ENCODE results near the gene NELFCD.
"Not testable (repeated sequence)": the region's sequence is repeated elsewhere in the genome, so short reads cannot be mapped to it uniquely, and the experiment has no call there.

Gene NELFCD

GRCh38 chr20:58973866-58974265 lies 7.2 kb upstream of the NELFCD start:
- DNase-seq (ENCODE audit: low read depth) = no peak

GRCh38 chr20:58975353-58975752 lies 5.7 kb upstream of the NELFCD start:
- no peak for DNase-seq (ENCODE audit: low read depth)

GRCh38 chr20:58976061-58976730 lies 4.9 kb upstream of the NELFCD start:
- no peak for DNase-seq (ENCODE audit: low read depth)

GRCh38 chr20:58978351-58979190 lies 2.5 kb upstream of the NELFCD start:
- DNase-seq (ENCODE audit: low read depth) = no peak

GRCh38 chr20:58981628-58982364 lies 740 bp downstream of the NELFCD start:
- DNase-seq (ENCODE audit: low read depth) = no peak

- DNase-seq (ENCODE audit: low read depth) = no peak
These were observed 1.5 kb downstream of the NELFCD start for GRCh38 chr20:58982406-58983114.

- not testable (repeated sequence) for DNase-seq (ENCODE audit: low read depth)
These were observed 2.0 kb downstream of the NELFCD start for GRCh38 chr20:58983115-58983468.

GRCh38 chr20:58984691-58985090 lies 3.6 kb downstream of the NELFCD start:
- DNase-seq (ENCODE audit: low read depth) = no peak

GRCh38 chr20:58985656-58986055 lies 4.6 kb downstream of the NELFCD start:
- no peak for DNase-seq (ENCODE audit: low read depth)

- DNase-seq (ENCODE audit: low read depth) = no peak
These were observed 5.4 kb downstream of the NELFCD start for GRCh38 chr20:58986286-58986967.

- DNase-seq (ENCODE audit: low read depth) = no peak
These were observed 6.0 kb downstream of the NELFCD start for GRCh38 chr20:58986968-58987517.

GRCh38 chr20:58987790-58988564 lies 6.9 kb downstream of the NELFCD start:
- no peak for DNase-seq (ENCODE audit: low read depth)

GRCh38 chr20:58988565-58988882 lies 7.5 kb downstream of the NELFCD start:
- DNase-seq (ENCODE audit: low read depth) = no peak

- no peak for DNase-seq (ENCODE audit: low read depth)
These were observed 8.1 kb downstream of the NELFCD start for GRCh38 chr20:58989196-58989595.

- no peak for DNase-seq (ENCODE audit: low read depth)
These were observed 9.8 kb downstream of the NELFCD start for GRCh38 chr20:58990651-58991445.

- no peak for DNase-seq (ENCODE audit: low read depth)
These were observed 10.7 kb downstream of the NELFCD start for GRCh38 chr20:58991715-58992114.

GRCh38 chr20:58992911-58993310 lies 11.9 kb downstream of the NELFCD start:
- DNase-seq (ENCODE audit: low read depth) = no peak

- DNase-seq (ENCODE audit: low read depth) = no peak
These were observed 12.5 kb downstream of the NELFCD start for GRCh38 chr20:58993332-58994248.

Measured in T-helper 22 cell (primary cell).